ENCODE data around the gene LARGE1.

DNA sequence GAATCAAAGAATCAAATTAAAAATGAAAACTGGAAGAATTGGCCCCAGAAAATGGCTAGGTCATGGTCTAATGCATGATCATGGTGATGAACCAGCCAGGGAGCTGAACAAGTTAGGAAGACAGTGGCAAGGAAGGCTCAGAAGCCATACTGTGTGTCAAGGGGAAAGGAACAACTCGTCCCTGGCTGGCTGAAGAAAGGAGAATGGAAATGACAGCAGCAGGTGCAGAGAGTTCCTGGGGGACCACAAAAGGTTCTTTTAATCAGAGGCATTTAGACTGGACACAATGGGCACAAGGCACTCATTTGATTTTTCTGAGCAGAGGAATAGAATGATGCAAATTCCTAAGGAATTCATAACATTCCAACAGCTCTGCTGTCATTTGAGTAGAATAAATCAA is 209.9 kb downstream of the LARGE1 start:
- TF ChIP-seq, protein P1, sequence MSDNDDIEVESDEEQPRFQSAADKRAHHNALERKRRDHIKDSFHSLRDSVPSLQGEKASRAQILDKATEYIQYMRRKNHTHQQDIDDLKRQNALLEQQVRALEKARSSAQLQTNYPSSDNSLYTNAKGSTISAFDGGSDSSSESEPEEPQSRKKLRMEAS (IDR thresholded peaks at IDR 0.05): no peak
- TF ChIP-seq USF1 (IDR thresholded peaks at IDR 0.05) (no peak), EP300 (IDR thresholded peaks at IDR 0.05; ENCODE audit: borderline replicate concordance) (no peak), YY1 (IDR thresholded peaks at IDR 0.05; ENCODE audit: low read depth) (no peak), REST (IDR thresholded peaks at IDR 0.05; ENCODE audit: low read depth) (no peak), CEBPB (IDR thresholded peaks at IDR 0.05) (no peak)
